ENCODE data around the gene SELENON.

SELENON gene

GRCh38 chr1:25814549-25815087 lies 14.6 kb downstream of the SELENON start:
- TF ChIP-seq EP300 (IDR thresholded peaks at IDR 0.05; ENCODE audit: borderline replicate concordance) = no peak
- TF ChIP-seq, protein P1, sequence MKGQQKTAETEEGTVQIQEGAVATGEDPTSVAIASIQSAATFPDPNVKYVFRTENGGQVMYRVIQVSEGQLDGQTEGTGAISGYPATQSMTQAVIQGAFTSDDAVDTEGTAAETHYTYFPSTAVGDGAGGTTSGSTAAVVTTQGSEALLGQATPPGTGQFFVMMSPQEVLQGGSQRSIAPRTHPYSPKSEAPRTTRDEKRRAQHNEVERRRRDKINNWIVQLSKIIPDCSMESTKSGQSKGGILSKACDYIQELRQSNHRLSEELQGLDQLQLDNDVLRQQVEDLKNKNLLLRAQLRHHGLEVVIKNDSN (IDR thresholded peaks at IDR 0.05) = no peak
- TF ChIP-seq CREB1 (IDR thresholded peaks at IDR 0.05; ENCODE audit: low read depth) = no peak
- TF ChIP-seq, protein P2, sequence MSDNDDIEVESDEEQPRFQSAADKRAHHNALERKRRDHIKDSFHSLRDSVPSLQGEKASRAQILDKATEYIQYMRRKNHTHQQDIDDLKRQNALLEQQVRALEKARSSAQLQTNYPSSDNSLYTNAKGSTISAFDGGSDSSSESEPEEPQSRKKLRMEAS (IDR thresholded peaks at IDR 0.05) = no peak
- no peak for TF ChIP-seq REST (IDR thresholded peaks at IDR 0.05; ENCODE audit: low read depth)
- TF ChIP-seq TEAD4 (IDR thresholded peaks at IDR 0.05) = no peak
- no peak for TF ChIP-seq CEBPB (IDR thresholded peaks at IDR 0.05)
- no peak for TF ChIP-seq NFIC (IDR thresholded peaks at IDR 0.05)
- no peak for TF ChIP-seq EGR1 (IDR thresholded peaks at IDR 0.05)
- TF ChIP-seq RAD21 (IDR thresholded peaks at IDR 0.05; ENCODE audit: low read depth) = no peak
- TF ChIP-seq FOXM1 (IDR thresholded peaks at IDR 0.05; ENCODE audit: borderline replicate concordance, low read depth) = no peak
- TF ChIP-seq TCF12 (IDR thresholded peaks at IDR 0.05; ENCODE audit: low read depth) = no peak
- TF ChIP-seq TAF1 (IDR thresholded peaks at IDR 0.05; ENCODE audit: low read depth) = no peak
- TF ChIP-seq YY1 (IDR thresholded peaks at IDR 0.05; ENCODE audit: low read depth) = no peak

DNA sequence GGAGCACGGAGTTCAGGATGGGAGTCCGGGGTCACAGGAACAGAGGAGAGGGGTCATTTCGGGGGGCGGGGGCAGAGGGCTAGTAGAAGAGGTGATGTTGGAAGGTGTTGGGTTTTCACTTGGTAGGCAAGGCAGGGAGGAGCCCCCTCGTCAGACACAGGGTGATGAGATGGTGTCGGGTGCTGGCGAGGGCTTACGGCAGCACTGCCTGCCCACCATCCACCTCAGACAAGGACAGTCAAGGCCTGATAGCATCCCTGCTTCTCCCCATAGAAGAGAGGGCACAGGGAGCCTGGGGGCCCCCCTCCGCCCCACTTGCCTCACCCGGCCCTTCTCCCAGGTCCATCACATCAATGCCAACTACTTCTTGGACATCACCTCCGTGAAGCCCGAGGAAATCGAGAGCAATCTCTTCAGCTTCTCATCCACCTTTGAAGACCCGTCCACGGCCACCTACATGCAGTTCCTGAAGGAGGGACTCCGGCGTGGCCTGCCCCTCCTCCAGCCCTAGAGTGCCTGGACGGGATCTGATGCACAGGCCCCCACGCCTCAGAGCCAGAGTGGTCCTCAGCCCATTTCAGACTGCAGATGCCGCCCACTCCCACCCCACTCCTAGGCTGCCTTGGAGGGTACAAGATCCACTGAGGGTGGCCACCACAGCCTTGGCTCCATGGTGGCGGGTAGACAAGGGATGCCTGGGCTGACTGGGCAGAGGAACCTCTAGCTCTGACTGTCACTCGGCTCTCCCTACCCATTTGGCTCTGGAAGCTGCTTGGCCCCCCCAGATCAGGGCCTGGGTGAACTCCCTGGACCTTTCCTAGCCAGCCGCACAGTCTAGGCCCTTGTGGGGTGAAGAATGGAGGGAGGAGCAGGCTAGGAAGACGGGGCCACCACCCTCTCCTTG lies 15.5 kb downstream of the SELENON start:
- no peak for TF ChIP-seq RAD21 (IDR thresholded peaks at IDR 0.05; ENCODE audit: low read depth)
- TF ChIP-seq TEAD4 (IDR thresholded peaks at IDR 0.05) = no peak
- TF ChIP-seq TCF12 (IDR thresholded peaks at IDR 0.05; ENCODE audit: low read depth) = no peak

DNA sequence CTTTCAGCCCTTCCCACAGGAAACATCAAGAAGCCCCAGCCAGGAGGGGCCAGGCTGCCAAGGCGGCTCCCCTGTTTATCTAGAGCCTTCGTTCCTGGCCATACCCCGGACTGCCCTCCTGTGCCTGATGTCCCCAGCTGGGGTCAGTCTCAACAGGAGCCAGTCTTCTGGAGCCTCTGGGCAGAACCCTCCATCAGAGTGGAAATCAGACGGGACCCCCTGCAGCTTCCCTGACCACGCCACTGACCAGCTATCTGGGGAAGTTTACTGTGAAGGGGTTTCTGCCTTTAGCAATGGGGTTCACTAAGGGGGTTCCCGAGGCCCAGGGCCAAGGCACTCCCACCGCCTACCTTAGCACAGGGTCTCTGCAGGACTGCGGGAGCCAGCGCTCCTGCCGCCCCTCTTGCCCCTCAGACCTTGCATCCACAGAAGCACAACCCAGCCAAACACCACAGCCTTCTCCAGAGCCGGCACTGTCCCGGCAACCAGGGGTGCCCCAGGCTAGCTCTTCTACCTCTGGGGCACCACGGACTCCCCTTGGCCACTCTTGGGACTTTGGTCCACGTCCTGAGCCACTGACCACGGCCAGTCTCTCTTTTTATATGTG lies 16.2 kb downstream of the SELENON start:
- TF ChIP-seq NFIC (IDR thresholded peaks at IDR 0.05) (no peak), REST (IDR thresholded peaks at IDR 0.05; ENCODE audit: low read depth) (no peak), FOXM1 (IDR thresholded peaks at IDR 0.05; ENCODE audit: borderline replicate concordance, low read depth) (no peak), CEBPB (IDR thresholded peaks at IDR 0.05) (no peak), TCF12 (IDR thresholded peaks at IDR 0.05; ENCODE audit: low read depth) (no peak), TAF1 (IDR thresholded peaks at IDR 0.05; ENCODE audit: low read depth) (no peak), YY1 (IDR thresholded peaks at IDR 0.05; ENCODE audit: low read depth) (no peak), RAD21 (IDR thresholded peaks at IDR 0.05; ENCODE audit: low read depth) (no peak), CREB1 (IDR thresholded peaks at IDR 0.05; ENCODE audit: low read depth) (no peak), EGR1 (IDR thresholded peaks at IDR 0.05) (no peak), TEAD4 (IDR thresholded peaks at IDR 0.05) (no peak), ZBTB7A (IDR thresholded peaks at IDR 0.05; ENCODE audit: low read depth) (no peak), EP300 (IDR thresholded peaks at IDR 0.05; ENCODE audit: borderline replicate concordance) (no peak)
- TF ChIP-seq, protein P1 (IDR thresholded peaks at IDR 0.05) = no peak
- TF ChIP-seq, protein P2 (IDR thresholded peaks at IDR 0.05) = no peak

DNA sequence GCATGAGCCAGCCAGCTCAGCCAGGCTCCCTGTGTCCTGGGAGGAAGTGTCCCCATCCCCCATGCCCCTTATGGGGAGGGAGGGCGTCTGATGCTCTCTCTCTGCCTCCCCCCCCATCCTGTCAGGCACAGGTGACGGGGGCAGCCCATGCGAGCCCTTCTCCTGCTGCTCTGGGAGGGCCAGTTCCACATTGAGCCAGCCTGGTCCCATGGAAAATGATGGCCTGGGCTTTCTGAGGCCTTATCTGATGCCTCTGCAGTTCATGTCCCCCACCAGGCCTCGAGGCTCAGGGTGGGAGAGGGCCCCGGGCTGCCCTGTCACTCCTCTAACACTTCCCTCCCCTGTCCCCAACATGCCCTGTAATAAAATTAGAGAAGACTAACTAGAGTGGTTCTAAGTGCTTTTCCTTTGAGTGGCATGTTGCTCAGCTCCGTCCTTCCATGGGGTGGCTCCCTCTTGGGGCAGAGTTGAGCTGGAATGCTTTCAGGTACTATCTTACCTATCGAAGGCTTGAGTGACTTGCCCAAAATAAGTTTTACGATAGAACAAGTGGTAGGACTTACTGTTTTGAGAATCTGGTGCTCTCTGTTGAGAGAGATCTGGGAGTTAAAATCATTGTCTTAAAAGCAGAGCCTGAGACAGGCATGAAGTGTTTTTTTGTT lies 18.0 kb downstream of the SELENON start:
- TF ChIP-seq TEAD4 (IDR thresholded peaks at IDR 0.05) = no peak
- TF ChIP-seq FOXM1 (IDR thresholded peaks at IDR 0.05; ENCODE audit: borderline replicate concordance, low read depth) = no peak
- no peak for TF ChIP-seq REST (IDR thresholded peaks at IDR 0.05; ENCODE audit: low read depth)
- no peak for TF ChIP-seq CEBPB (IDR thresholded peaks at IDR 0.05)
- TF ChIP-seq TAF1 (IDR thresholded peaks at IDR 0.05; ENCODE audit: low read depth) = no peak
- TF ChIP-seq, protein P1 (IDR thresholded peaks at IDR 0.05) = no peak
- no peak for TF ChIP-seq CREB1 (IDR thresholded peaks at IDR 0.05; ENCODE audit: low read depth)
- TF ChIP-seq NFIC (IDR thresholded peaks at IDR 0.05) = no peak
- TF ChIP-seq, protein P2 (IDR thresholded peaks at IDR 0.05) = no peak
- TF ChIP-seq YY1 (IDR thresholded peaks at IDR 0.05; ENCODE audit: low read depth) = no peak
- no peak for TF ChIP-seq RAD21 (IDR thresholded peaks at IDR 0.05; ENCODE audit: low read depth)
- no peak for TF ChIP-seq EP300 (IDR thresholded peaks at IDR 0.05; ENCODE audit: borderline replicate concordance)
- no peak for TF ChIP-seq EGR1 (IDR thresholded peaks at IDR 0.05)
- no peak for TF ChIP-seq TCF12 (IDR thresholded peaks at IDR 0.05; ENCODE audit: low read depth)
